Measurements from ENCODE around the gene CASZ1.

CASZ1 gene

DNA sequence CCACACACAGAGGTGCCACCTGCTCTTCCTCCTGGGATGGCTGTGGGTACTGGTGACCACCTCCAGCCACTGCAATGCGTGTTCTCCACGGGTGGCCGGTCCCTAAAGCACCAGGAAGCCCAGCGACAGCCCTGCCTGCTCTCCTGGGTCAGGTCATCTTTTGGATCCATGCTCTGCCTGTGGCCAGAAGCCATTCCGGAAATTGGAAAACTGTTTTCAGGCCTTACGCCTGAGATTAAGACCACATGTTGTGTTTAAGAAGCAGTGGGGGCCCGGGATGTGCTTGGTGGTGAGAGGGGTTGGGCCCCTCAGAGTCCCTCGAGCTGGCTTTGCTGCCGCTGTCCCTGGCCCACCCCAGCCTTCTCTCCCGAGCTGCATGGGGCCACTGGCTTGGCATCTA is 170.9 kb downstream of the CASZ1 start:
- H3K27ac ChIP-seq (replicated peaks), result no peak overlapping the region
- TF ChIP-seq POLR2AphosphoS5 (IDR thresholded peaks at IDR 0.05; ENCODE audit: low read depth) (no peak), SPI1 (IDR thresholded peaks at IDR 0.05; ENCODE audit: borderline replicate concordance, low read depth) (no peak), GABPA (IDR thresholded peaks at IDR 0.05; ENCODE audit: low read depth) (no peak)
- TF ChIP-seq, protein P1, sequence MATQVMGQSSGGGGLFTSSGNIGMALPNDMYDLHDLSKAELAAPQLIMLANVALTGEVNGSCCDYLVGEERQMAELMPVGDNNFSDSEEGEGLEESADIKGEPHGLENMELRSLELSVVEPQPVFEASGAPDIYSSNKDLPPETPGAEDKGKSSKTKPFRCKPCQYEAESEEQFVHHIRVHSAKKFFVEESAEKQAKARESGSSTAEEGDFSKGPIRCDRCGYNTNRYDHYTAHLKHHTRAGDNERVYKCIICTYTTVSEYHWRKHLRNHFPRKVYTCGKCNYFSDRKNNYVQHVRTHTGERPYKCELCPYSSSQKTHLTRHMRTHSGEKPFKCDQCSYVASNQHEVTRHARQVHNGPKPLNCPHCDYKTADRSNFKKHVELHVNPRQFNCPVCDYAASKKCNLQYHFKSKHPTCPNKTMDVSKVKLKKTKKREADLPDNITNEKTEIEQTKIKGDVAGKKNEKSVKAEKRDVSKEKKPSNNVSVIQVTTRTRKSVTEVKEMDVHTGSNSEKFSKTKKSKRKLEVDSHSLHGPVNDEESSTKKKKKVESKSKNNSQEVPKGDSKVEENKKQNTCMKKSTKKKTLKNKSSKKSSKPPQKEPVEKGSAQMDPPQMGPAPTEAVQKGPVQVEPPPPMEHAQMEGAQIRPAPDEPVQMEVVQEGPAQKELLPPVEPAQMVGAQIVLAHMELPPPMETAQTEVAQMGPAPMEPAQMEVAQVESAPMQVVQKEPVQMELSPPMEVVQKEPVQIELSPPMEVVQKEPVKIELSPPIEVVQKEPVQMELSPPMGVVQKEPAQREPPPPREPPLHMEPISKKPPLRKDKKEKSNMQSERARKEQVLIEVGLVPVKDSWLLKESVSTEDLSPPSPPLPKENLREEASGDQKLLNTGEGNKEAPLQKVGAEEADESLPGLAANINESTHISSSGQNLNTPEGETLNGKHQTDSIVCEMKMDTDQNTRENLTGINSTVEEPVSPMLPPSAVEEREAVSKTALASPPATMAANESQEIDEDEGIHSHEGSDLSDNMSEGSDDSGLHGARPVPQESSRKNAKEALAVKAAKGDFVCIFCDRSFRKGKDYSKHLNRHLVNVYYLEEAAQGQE (IDR thresholded peaks at IDR 0.05; ENCODE audit: insufficient replicate concordance, low read depth), result no peak
- TF ChIP-seq, protein P2, sequence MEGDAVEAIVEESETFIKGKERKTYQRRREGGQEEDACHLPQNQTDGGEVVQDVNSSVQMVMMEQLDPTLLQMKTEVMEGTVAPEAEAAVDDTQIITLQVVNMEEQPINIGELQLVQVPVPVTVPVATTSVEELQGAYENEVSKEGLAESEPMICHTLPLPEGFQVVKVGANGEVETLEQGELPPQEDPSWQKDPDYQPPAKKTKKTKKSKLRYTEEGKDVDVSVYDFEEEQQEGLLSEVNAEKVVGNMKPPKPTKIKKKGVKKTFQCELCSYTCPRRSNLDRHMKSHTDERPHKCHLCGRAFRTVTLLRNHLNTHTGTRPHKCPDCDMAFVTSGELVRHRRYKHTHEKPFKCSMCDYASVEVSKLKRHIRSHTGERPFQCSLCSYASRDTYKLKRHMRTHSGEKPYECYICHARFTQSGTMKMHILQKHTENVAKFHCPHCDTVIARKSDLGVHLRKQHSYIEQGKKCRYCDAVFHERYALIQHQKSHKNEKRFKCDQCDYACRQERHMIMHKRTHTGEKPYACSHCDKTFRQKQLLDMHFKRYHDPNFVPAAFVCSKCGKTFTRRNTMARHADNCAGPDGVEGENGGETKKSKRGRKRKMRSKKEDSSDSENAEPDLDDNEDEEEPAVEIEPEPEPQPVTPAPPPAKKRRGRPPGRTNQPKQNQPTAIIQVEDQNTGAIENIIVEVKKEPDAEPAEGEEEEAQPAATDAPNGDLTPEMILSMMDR (IDR thresholded peaks at IDR 0.05; ENCODE audit: insufficient read depth, low read length), result no peak
- no peak for DNase-seq (ENCODE audit: low read depth in 1 of 2, low spot score in 1 of 2)

DNA sequence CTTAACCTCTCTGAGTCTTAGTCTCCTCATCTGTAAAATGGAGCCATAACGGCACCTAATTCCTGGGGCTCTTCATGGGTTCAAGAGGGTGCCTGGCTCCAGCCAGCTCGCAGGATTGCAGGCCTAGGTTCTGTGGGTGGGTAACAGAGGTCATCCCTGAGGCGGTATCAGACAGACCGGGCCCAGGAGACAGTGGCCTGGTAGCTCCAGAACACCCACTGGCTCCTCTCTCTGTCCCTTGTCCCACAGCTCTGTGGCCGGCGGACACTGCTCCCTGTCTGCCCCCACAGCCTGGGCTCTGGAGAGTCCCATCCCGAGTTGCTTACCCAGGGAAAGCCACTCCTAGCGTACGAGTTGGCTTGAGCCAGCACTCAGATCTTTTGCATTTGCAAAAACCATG is 171.4 kb downstream of the CASZ1 start:
- no peaks in the 10 kb centered on the region for H3K27me3 ChIP-seq (ENCODE audit: insufficient read depth, poor library complexity, severe bottlenecking)
- H3K4me3 ChIP-seq (replicated peaks; ENCODE audit: insufficient read depth, low read length), result no peak overlapping the region
- TF ChIP-seq POLR2AphosphoS5 (IDR thresholded peaks at IDR 0.05; ENCODE audit: low read depth), result no peak
- H3K27ac ChIP-seq (replicated peaks), result no peak overlapping the region
- DNase-seq (ENCODE audit: low read depth in 1 of 2, low spot score in 1 of 2), result no peak

More for the DNA sequence above, 170.9 kb downstream of the CASZ1 start:
- Histone ChIP-seq H3K27me3 (ENCODE audit: insufficient read depth, poor library complexity, severe bottlenecking) (no peaks in the 10 kb centered on the region), H3K4me3 (replicated peaks; ENCODE audit: insufficient read depth, low read length) (no peak overlapping the region)

GRCh38 chr1:10624256-10625050 is 172.0 kb downstream of the CASZ1 start:
- Histone ChIP-seq H3K27ac (replicated peaks) (no peak overlapping the region), H3K27me3 (ENCODE audit: insufficient read depth, poor library complexity, severe bottlenecking) (no peaks in the 10 kb centered on the region)
- DNase-seq (ENCODE audit: low read depth in 1 of 2, low spot score in 1 of 2), result no peak

More at GRCh38 chr1:10624256-10625050, 172.0 kb downstream of the CASZ1 start:
- TF ChIP-seq, protein P2 (IDR thresholded peaks at IDR 0.05; ENCODE audit: insufficient read depth, low read length), result no peak
- TF ChIP-seq, protein P1 (IDR thresholded peaks at IDR 0.05; ENCODE audit: insufficient replicate concordance, low read depth), result no peak
- TF ChIP-seq GABPA (IDR thresholded peaks at IDR 0.05; ENCODE audit: low read depth), result no peak
- TF ChIP-seq POLR2AphosphoS5 (IDR thresholded peaks at IDR 0.05; ENCODE audit: low read depth), result no peak
- no peak for TF ChIP-seq SPI1 (IDR thresholded peaks at IDR 0.05; ENCODE audit: borderline replicate concordance, low read depth)
- no peak overlapping the region for H3K4me3 ChIP-seq (replicated peaks; ENCODE audit: insufficient read depth, low read length)
